Activated naive CD4-positive, alpha-beta T cell treated with anti-CD3 and anti-CD28 coated beads, Interleukin-2, amount 10 ng/mL, durations not matched to agents 7 days and 5 days (primary cell): ENCODE measurements around the gene LRCH1.

Experiments
- CTCF ChIA-PET: fragments of 350-600 bp; sonication (Branson Sonifier 250); formaldehyde crosslinking; loops from one replicate; lab custom pipeline; 2021; ENCODE audit warnings: antibody characterized with exemption; lab: Charles Lee
- DNase-seq: peaks from one replicate; pipeline ENCODE4 v3.0.0-alpha.2; 2020
- H3K27ac Mint-ChIP-seq: one replicate; pipeline ENCODE4 v1.8.0; 2021; ENCODE audit warnings: mild to moderate bottlenecking, moderate library complexity, mixed read lengths
- H3K27me3 Mint-ChIP-seq: one replicate; pipeline ENCODE4 v1.8.0; 2021; ENCODE audit warnings: mild to moderate bottlenecking, mixed read lengths
- H3K36me3 Mint-ChIP-seq: one replicate; pipeline ENCODE4 v1.8.0; 2021; ENCODE audit warnings: mixed read lengths
- H3K4me1 Mint-ChIP-seq: one replicate; pipeline ENCODE4 v1.8.0; 2021; ENCODE audit warnings: mixed read lengths
- H3K4me3 Mint-ChIP-seq: one replicate; pipeline ENCODE4 v1.8.0; 2021; ENCODE audit warnings: mild to moderate bottlenecking, moderate library complexity, mixed read lengths
- H3K9me3 Mint-ChIP-seq: one replicate; pipeline ENCODE4 v1.8.0; 2021; ENCODE audit warnings: mixed read lengths

LRCH1 gene

GRCh38 chr13:46523972-46524752 is 28.8 kb upstream of the LRCH1 start:
- CTCF ChIA-PET: interaction anchor here (1.0 to 1.8 kb wide), 2 partner anchors 48 to 197 kb away, joined by 3 to 5 read pairs; no protein-coding TSS in a partner anchor
- H3K9me3 Mint-ChIP-seq: peaks cover 2% of the 10 kb centered on the region
- no peaks in the 10 kb centered on the region for H3K4me1 Mint-ChIP-seq
- DNase-seq: no peak
- no peaks in the 10 kb centered on the region for H3K36me3 Mint-ChIP-seq
- no peak overlapping the region for H3K4me3 Mint-ChIP-seq
- H3K27me3 Mint-ChIP-seq: peaks cover 29% of the 10 kb centered on the region
- no peak overlapping the region for H3K27ac Mint-ChIP-seq

- Mint-ChIP-seq H3K9me3 (peaks cover 2% of the 10 kb centered on the region), H3K4me3 (no peak overlapping the region), H3K4me1 (peaks cover 4% of the 10 kb centered on the region), H3K36me3 (no peaks in the 10 kb centered on the region), H3K27me3 (peaks cover 27% of the 10 kb centered on the region), H3K27ac (no peak overlapping the region)
- no peak for DNase-seq
- CTCF ChIA-PET: no interaction called here
Observed at GRCh38 chr13:46526100-46526735, 26.8 kb upstream of the LRCH1 start.

GRCh38 chr13:46526740-46527139 is 26.2 kb upstream of the LRCH1 start:
- CTCF ChIA-PET: no interaction called here
- peaks cover 30% of the 10 kb centered on the region for H3K27me3 Mint-ChIP-seq
- H3K4me1 Mint-ChIP-seq: peaks cover 7% of the 10 kb centered on the region
- H3K36me3 Mint-ChIP-seq: no peaks in the 10 kb centered on the region
- H3K9me3 Mint-ChIP-seq: no peaks in the 10 kb centered on the region
- no peak overlapping the region for H3K4me3 Mint-ChIP-seq
- H3K27ac Mint-ChIP-seq: no peak overlapping the region
- no peak for DNase-seq

GRCh38 chr13:46527237-46527636 is 25.7 kb upstream of the LRCH1 start:
- H3K4me3 Mint-ChIP-seq: no peak overlapping the region
- H3K36me3 Mint-ChIP-seq: no peaks in the 10 kb centered on the region
- no peaks in the 10 kb centered on the region for H3K9me3 Mint-ChIP-seq
- H3K27ac Mint-ChIP-seq: no peak overlapping the region
- no peak for DNase-seq
- H3K4me1 Mint-ChIP-seq: peaks cover 9% of the 10 kb centered on the region
- CTCF ChIA-PET: no interaction called here
- peaks cover 30% of the 10 kb centered on the region for H3K27me3 Mint-ChIP-seq

- H3K27ac Mint-ChIP-seq: no peak overlapping the region
Observed at GRCh38 chr13:46529216-46529919, 23.6 kb upstream of the LRCH1 start.

GRCh38 chr13:46530084-46530935 is 22.7 kb upstream of the LRCH1 start:
- Mint-ChIP-seq H3K27ac (no peak overlapping the region), H3K36me3 (no peaks in the 10 kb centered on the region), H3K4me3 (no peak overlapping the region), H3K4me1 (peaks cover 9% of the 10 kb centered on the region), H3K9me3 (no peaks in the 10 kb centered on the region), H3K27me3 (peaks cover 14% of the 10 kb centered on the region)
- CTCF ChIA-PET: interaction anchor here (1.3 to 1.9 kb wide), 3 partner anchors 11 to 36 kb away, joined by 4 to 8 read pairs (median 5); no protein-coding TSS in a partner anchor
- no peak for DNase-seq

More at GRCh38 chr13:46529216-46529919, 23.6 kb upstream of the LRCH1 start:
- H3K36me3 Mint-ChIP-seq: no peaks in the 10 kb centered on the region
- peaks cover 17% of the 10 kb centered on the region for H3K27me3 Mint-ChIP-seq
- no peak overlapping the region for H3K4me3 Mint-ChIP-seq
- DNase-seq: no peak
- H3K9me3 Mint-ChIP-seq: no peaks in the 10 kb centered on the region
- H3K4me1 Mint-ChIP-seq: peaks cover 9% of the 10 kb centered on the region
- CTCF ChIA-PET: no interaction called here

GRCh38 chr13:46531953-46532352 is 21.0 kb upstream of the LRCH1 start:
- CTCF ChIA-PET: interaction anchor here (1.3 to 1.9 kb wide), 3 partner anchors 10 to 38 kb away, joined by 4 to 8 read pairs (median 5); no protein-coding TSS in a partner anchor
- Mint-ChIP-seq H3K27me3 (peaks cover 9% of the 10 kb centered on the region), H3K4me3 (no peak overlapping the region), H3K4me1 (peaks cover 9% of the 10 kb centered on the region), H3K9me3 (no peaks in the 10 kb centered on the region), H3K36me3 (no peaks in the 10 kb centered on the region), H3K27ac (no peak overlapping the region)
- DNase-seq: no peak

- peaks cover 5% of the 10 kb centered on the region for H3K4me1 Mint-ChIP-seq
- CTCF ChIA-PET: interaction anchor here (1.0 kb wide), 1 partner anchor 14 kb away, joined by 3 read pairs; no protein-coding TSS in a partner anchor
Observed at GRCh38 chr13:46535002-46535401, 18.0 kb upstream of the LRCH1 start.

GRCh38 chr13:46535825-46536224 is 17.1 kb upstream of the LRCH1 start:
- CTCF ChIA-PET: no interaction called here
- no peaks in the 10 kb centered on the region for H3K9me3 Mint-ChIP-seq
- no peaks in the 10 kb centered on the region for H3K36me3 Mint-ChIP-seq
- H3K27me3 Mint-ChIP-seq: peaks cover 9% of the 10 kb centered on the region
- peaks cover 5% of the 10 kb centered on the region for H3K4me1 Mint-ChIP-seq
- H3K4me3 Mint-ChIP-seq: no peak overlapping the region
- H3K27ac Mint-ChIP-seq: no peak overlapping the region
- DNase-seq: no peak

More at GRCh38 chr13:46535002-46535401, 18.0 kb upstream of the LRCH1 start:
- H3K9me3 Mint-ChIP-seq: no peaks in the 10 kb centered on the region
- H3K4me3 Mint-ChIP-seq: no peak overlapping the region
- peaks cover 9% of the 10 kb centered on the region for H3K27me3 Mint-ChIP-seq
- H3K36me3 Mint-ChIP-seq: no peaks in the 10 kb centered on the region
- no peak overlapping the region for H3K27ac Mint-ChIP-seq
- no peak for DNase-seq

GRCh38 chr13:46536341-46536740 is 16.6 kb upstream of the LRCH1 start:
- Mint-ChIP-seq H3K9me3 (no peaks in the 10 kb centered on the region), H3K27ac (no peak overlapping the region), H3K4me1 (peaks cover 5% of the 10 kb centered on the region), H3K27me3 (peaks cover 9% of the 10 kb centered on the region), H3K4me3 (no peak overlapping the region), H3K36me3 (no peaks in the 10 kb centered on the region)
- no peak for DNase-seq
- CTCF ChIA-PET: no interaction called here

- CTCF ChIA-PET: no interaction called here
- Mint-ChIP-seq H3K9me3 (no peaks in the 10 kb centered on the region), H3K36me3 (no peaks in the 10 kb centered on the region), H3K27ac (no peak overlapping the region), H3K27me3 (peaks cover 6% of the 10 kb centered on the region), H3K4me1 (peaks cover 8% of the 10 kb centered on the region), H3K4me3 (no peak overlapping the region)
- no peak for DNase-seq
Observed at GRCh38 chr13:46539231-46539630, 13.7 kb upstream of the LRCH1 start.

GRCh38 chr13:46541210-46541609 is 11.8 kb upstream of the LRCH1 start:
- H3K4me3 Mint-ChIP-seq: no peak overlapping the region
- CTCF ChIA-PET: interaction anchor here (1.1 to 1.3 kb wide), 2 partner anchors 10 to 11 kb away, joined by 3 to 4 read pairs; no protein-coding TSS in a partner anchor
- no peak for DNase-seq
- peaks cover 9% of the 10 kb centered on the region for H3K27me3 Mint-ChIP-seq
- H3K27ac Mint-ChIP-seq: no peak overlapping the region
- H3K4me1 Mint-ChIP-seq: peaks cover 8% of the 10 kb centered on the region
- H3K9me3 Mint-ChIP-seq: no peaks in the 10 kb centered on the region
- no peaks in the 10 kb centered on the region for H3K36me3 Mint-ChIP-seq

- H3K36me3 Mint-ChIP-seq: no peaks in the 10 kb centered on the region
- H3K4me1 Mint-ChIP-seq: peaks cover 8% of the 10 kb centered on the region
- no peak overlapping the region for H3K27ac Mint-ChIP-seq
- H3K4me3 Mint-ChIP-seq: no peak overlapping the region
- CTCF ChIA-PET: interaction anchor here (0.9 kb wide), 1 partner anchor 10 kb away, joined by 3 read pairs; the partner anchor contains the start of gene LRCH1
- DNase-seq: no peak
- no peaks in the 10 kb centered on the region for H3K9me3 Mint-ChIP-seq
- H3K27me3 Mint-ChIP-seq: peaks cover 3% of the 10 kb centered on the region
Observed at GRCh38 chr13:46542833-46543232, 10.1 kb upstream of the LRCH1 start.
